Upper lobe of right lung (tissue), 1 donor: ENCODE data around the gene LRIF1. TPM values are rescaled to one million over a fixed set of nuclear protein-coding genes. Genes with fewer than 3 reads are reported as not detected.

Source experiments
- ATAC-seq: fragments of 200-7000 bp; cut with Tn5 transposase; one replicate; pipeline ENCODE4 v1.9.1; 2020; ENCODE audit warnings: mild to moderate bottlenecking, moderate library complexity
- DNase-seq: peaks from one replicate; pipeline ENCODE4 v3.0.0-alpha.2; 2020
- H3K27ac ChIP-seq: fragments of 200-600 bp; one replicate; pipeline ENCODE4 v1.8.0; 2022
- H3K27me3 ChIP-seq: fragments of 200-600 bp; one replicate; pipeline ENCODE4 v1.8.0; 2022; ENCODE audit warnings: mild to moderate bottlenecking
- H3K36me3 ChIP-seq: fragments of 200-600 bp; one replicate; pipeline ENCODE4 v1.8.0; 2022
- H3K4me1 ChIP-seq: fragments of 200-600 bp; one replicate; pipeline ENCODE4 v1.8.0; 2022
- H3K4me3 ChIP-seq: fragments of 200-600 bp; one replicate; pipeline ENCODE4 v1.8.0; 2022; ENCODE audit warnings: mild to moderate bottlenecking
- H3K9me3 ChIP-seq: fragments of 200-600 bp; one replicate; pipeline ENCODE4 v1.8.0; 2022
- intact Hi-C: fragments of 100-400 bp; cut with DNase I; formaldehyde crosslinking; loops from one replicate; pipeline ENCODE4 v1.11.0; 2022
- total RNA-seq: library from RNA; stranded (reverse); fragmentation: NEBNext Ultra II Directional; extraction: Animal tissue kit (Norgen Biotek cat#: 25700); gene quantifications from one replicate; pipeline ENCODE4 v1.2.1, GENCODE V29; 2021
- TF ChIP-seq, protein P1 (sequence below): fragments of 200-600 bp; IDR thresholded peaks from one replicate; pipeline ENCODE4 v1.8.0; 2022; ENCODE audit warnings: antibody characterized with exemption
- donor health status: DM: no; HTN: yes; CAD: no; lungs with severe emphysema.

The LRIF1 gene
- total RNA-seq, 1 donor from 2014 or later: 7.0 TPM

DNA sequence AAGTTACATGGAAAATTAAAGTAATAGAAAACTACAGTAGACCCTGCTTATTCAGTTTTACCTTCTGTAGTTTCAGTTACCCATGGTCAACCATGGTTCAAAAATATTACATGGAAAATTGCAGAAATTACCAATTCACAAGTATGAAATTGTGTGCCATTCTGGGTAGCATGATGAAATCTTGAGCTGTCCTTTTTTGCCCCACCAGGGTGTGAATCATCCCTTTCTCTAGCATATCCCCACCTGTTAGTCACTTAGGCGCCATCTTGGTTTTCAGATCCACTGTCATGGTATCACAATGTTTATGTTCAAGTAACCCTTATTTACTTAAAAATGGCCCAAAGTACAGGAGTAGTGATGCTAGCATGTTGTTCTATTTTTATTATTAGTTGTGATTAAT lies 3.5 kb upstream of the LRIF1 start:
- Histone ChIP-seq H3K4me3 (no peak overlapping the region), H3K27ac (no peak overlapping the region), H3K27me3 (peaks cover 24% of the 10 kb centered on the region), H3K36me3 (no peaks in the 10 kb centered on the region), H3K9me3 (peaks cover 15% of the 10 kb centered on the region), H3K4me1 (peaks cover 3% of the 10 kb centered on the region)
- DNase-seq (no peak), ATAC-seq (no peak)
- intact Hi-C loops: no loop called here
- TF ChIP-seq, protein P1, sequence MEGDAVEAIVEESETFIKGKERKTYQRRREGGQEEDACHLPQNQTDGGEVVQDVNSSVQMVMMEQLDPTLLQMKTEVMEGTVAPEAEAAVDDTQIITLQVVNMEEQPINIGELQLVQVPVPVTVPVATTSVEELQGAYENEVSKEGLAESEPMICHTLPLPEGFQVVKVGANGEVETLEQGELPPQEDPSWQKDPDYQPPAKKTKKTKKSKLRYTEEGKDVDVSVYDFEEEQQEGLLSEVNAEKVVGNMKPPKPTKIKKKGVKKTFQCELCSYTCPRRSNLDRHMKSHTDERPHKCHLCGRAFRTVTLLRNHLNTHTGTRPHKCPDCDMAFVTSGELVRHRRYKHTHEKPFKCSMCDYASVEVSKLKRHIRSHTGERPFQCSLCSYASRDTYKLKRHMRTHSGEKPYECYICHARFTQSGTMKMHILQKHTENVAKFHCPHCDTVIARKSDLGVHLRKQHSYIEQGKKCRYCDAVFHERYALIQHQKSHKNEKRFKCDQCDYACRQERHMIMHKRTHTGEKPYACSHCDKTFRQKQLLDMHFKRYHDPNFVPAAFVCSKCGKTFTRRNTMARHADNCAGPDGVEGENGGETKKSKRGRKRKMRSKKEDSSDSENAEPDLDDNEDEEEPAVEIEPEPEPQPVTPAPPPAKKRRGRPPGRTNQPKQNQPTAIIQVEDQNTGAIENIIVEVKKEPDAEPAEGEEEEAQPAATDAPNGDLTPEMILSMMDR: no peak

DNA sequence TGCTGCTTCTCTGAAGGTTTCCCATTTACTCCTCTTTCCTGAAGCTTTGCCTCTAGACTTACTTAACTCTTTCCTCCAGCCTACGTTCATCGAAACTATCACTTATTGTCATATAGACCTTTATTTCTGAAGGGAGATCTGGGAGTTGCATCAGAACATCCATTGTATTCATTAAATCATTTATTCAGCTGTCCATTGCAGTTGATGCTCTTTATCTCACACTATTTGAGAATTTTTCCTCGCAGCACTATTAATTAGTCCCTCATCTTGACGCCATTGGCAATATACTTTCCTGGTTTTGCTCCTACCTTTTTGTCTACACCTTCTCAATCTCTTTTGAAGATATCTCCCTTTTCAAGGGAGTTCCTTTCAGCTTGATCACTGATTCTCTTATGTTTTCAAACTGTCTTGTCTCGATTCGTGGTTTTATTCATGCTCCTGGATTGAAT lies 757 bp upstream of the LRIF1 start:
- DNase-seq: no peak
- intact Hi-C loops: no loop called here
- Histone ChIP-seq H3K4me3 (peak overlapping the region; percentile 85), H3K27ac (peak overlapping the region; percentile 97), H3K36me3 (no peaks in the 10 kb centered on the region), H3K4me1 (peaks cover 3% of the 10 kb centered on the region), H3K9me3 (peaks cover 27% of the 10 kb centered on the region), H3K27me3 (peaks cover 16% of the 10 kb centered on the region)
- no peak for ATAC-seq
- TF ChIP-seq, protein P1: no peak

DNA sequence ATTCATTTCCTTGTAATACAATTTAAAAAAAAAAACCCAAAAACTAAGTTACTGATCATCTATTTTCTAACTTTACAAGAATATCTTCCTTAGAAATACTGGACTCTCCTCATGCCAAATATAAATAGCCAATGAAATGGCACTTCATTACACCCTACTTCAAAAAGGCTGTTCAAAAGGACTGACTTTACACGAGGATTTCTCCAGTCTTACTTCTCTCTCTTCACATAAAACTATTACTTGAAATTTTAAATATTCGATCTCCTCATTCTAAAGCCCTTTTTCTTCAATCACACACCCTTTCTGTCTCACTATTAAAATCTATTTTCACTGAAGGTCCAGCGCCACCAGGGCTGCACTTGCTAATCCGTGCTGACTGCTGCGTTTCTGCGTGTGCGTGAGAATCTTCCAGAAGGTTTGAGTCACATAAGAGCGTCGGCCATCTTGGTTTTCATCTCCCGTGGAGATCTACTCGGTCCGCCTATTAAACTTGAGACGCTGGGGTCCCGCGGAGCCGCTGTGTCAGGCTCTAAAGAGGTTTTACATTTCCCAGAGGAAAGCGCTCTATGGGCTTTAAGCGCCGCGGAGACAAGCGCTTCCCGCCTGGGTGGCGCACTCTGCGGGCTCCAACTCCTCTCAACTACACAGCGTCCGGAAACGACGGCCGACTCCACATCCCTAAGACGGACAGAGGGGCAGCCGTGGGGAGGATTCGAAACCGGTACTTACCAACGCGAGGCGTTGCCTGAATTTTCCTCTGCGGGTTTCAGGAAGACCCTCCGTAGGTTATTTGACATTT lies 631 bp downstream of the LRIF1 start:
- Histone ChIP-seq H3K27ac (peak overlapping the region; percentile 97), H3K4me3 (peak overlapping the region; percentile 85), H3K36me3 (no peaks in the 10 kb centered on the region), H3K27me3 (peaks cover 2% of the 10 kb centered on the region), H3K4me1 (peaks cover 3% of the 10 kb centered on the region), H3K9me3 (peaks cover 27% of the 10 kb centered on the region)
- DNase-seq (peak; percentile 78), ATAC-seq (peak; percentile 52)
- TF ChIP-seq, protein P1: no peak
- intact Hi-C loops: no loop called here

DNA sequence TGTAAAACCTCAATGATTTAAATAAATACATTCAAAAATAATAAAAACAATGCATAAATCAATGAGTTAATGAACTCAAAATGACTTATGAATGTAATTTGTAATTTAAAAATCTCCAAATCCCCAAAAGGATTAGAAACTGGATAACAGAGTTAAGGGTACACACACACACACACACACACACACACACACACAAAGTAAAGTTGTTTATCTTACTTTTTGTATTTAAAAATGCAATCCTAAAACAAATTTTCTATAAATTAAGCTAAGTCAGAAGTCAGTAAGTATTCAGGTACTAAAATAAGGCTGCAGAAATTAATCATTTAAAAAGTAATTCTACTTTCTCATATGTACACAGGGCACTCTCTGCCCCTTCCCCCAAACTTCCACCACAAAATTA lies 1.8 kb downstream of the LRIF1 start:
- no peaks in the 10 kb centered on the region for H3K36me3 ChIP-seq
- peaks cover 3% of the 10 kb centered on the region for H3K4me1 ChIP-seq
- H3K27me3 ChIP-seq: no peaks in the 10 kb centered on the region
- intact Hi-C loops: no loop called here
- H3K27ac ChIP-seq: no peak overlapping the region
- H3K4me3 ChIP-seq: no peak overlapping the region
- peaks cover 27% of the 10 kb centered on the region for H3K9me3 ChIP-seq
- DNase-seq: no peak
- TF ChIP-seq, protein P1: no peak
- ATAC-seq: no peak

DNA sequence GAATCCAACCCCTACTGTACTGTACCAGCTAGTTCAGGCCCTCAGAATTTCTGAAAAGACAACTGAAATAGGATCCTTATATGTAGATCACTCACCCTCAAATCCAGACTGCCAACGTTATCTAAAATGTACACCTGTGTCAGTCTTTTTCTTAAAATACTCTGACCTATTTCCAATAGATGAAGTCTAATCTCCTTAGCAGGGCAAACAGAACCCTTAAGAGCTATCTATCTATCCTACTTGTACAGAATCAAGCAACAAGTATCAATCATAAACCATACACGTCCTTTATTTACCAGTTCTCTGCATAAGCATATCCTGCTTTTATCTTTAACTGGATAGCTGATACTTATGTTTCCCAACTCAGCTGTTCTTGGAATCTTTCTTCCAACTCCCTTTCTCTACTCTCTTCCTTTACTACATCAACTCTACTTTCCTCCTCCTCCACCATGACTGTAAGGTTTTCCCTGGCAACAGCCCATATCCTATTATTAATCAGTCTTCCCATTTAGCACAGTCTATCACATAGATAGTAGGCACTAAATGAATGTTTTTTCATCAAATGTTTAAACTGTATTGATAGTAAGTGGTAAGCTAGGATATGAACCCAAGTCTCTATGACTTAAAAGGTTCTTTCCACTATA lies 2.8 kb downstream of the LRIF1 start:
- H3K27ac ChIP-seq: no peak overlapping the region
- ATAC-seq: no peak
- TF ChIP-seq, protein P1: no peak
- no peak overlapping the region for H3K4me3 ChIP-seq
- H3K27me3 ChIP-seq: no peaks in the 10 kb centered on the region
- peaks cover 27% of the 10 kb centered on the region for H3K9me3 ChIP-seq
- peaks cover 3% of the 10 kb centered on the region for H3K4me1 ChIP-seq
- intact Hi-C loops: no loop called here
- no peak for DNase-seq
- H3K36me3 ChIP-seq: no peaks in the 10 kb centered on the region
